ENCODE measurements around the gene LIMS2.

Gene LIMS2

GRCh38 chr2:127596311-127597045 lies 78.9 kb downstream of the LIMS2 start:
- no peak for DNase-seq

GRCh38 chr2:127594116-127594591 lies 81.2 kb downstream of the LIMS2 start:
- no peak for DNase-seq

- no peak for DNase-seq
Observed at GRCh38 chr2:127593228-127594115, 81.9 kb downstream of the LIMS2 start.

- no peak for DNase-seq
Observed at GRCh38 chr2:127592761-127593227, 82.5 kb downstream of the LIMS2 start.

- DNase-seq: peak; percentile 4
Observed at GRCh38 chr2:127591221-127591923, 84.0 kb downstream of the LIMS2 start.

- DNase-seq: no peak
Observed at GRCh38 chr2:127590386-127591190, 84.7 kb downstream of the LIMS2 start.

- no peak for DNase-seq
Observed at GRCh38 chr2:127589841-127590240, 85.5 kb downstream of the LIMS2 start.

GRCh38 chr2:127589358-127589757 lies 86.0 kb downstream of the LIMS2 start:
- DNase-seq: no peak

Data from NCI-H1092 (cell line).